Measurements from ENCODE around the gene CLDN34.

DNA sequence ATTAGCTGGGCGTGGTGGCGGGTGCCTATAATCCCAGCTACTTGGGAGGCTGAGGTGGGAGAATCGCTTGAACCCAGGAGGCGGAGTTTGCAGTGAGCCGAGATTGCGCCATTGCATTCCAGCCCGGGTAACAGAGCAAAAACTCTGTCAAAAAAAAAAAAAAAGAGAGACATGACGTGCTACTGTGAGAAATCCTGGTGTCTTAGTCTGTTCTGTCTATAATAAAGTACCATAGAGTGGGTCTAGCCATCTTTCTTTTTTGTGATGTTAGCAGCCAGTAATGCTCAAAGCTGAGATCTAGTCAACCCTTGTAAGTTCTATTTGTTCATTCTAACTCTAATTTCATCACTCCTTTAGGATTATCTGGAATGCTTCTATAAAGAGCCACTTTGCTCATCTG is 38.9 kb downstream of the CLDN34 start:
- TF ChIP-seq, protein P1, sequence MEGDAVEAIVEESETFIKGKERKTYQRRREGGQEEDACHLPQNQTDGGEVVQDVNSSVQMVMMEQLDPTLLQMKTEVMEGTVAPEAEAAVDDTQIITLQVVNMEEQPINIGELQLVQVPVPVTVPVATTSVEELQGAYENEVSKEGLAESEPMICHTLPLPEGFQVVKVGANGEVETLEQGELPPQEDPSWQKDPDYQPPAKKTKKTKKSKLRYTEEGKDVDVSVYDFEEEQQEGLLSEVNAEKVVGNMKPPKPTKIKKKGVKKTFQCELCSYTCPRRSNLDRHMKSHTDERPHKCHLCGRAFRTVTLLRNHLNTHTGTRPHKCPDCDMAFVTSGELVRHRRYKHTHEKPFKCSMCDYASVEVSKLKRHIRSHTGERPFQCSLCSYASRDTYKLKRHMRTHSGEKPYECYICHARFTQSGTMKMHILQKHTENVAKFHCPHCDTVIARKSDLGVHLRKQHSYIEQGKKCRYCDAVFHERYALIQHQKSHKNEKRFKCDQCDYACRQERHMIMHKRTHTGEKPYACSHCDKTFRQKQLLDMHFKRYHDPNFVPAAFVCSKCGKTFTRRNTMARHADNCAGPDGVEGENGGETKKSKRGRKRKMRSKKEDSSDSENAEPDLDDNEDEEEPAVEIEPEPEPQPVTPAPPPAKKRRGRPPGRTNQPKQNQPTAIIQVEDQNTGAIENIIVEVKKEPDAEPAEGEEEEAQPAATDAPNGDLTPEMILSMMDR (conservative IDR thresholded peaks at IDR 0.05; ENCODE audit: low read length), result no peak
- TF ChIP-seq EZH2phosphoT487 (IDR thresholded peaks at IDR 0.05; ENCODE audit: borderline replicate concordance, low read depth, low read length), result no peak
